ENCODE measurements around the gene RBBP4. TPM values are rescaled to one million over a fixed set of nuclear protein-coding genes. Genes with fewer than 3 reads are reported as not detected.
"Not testable (repeated sequence)": the region's sequence is repeated elsewhere in the genome, so short reads cannot be mapped to it uniquely, and the experiment has no call there.

Gene RBBP4
- total RNA-seq, 1 experiment from 2014 or later, result 157 TPM

DNA sequence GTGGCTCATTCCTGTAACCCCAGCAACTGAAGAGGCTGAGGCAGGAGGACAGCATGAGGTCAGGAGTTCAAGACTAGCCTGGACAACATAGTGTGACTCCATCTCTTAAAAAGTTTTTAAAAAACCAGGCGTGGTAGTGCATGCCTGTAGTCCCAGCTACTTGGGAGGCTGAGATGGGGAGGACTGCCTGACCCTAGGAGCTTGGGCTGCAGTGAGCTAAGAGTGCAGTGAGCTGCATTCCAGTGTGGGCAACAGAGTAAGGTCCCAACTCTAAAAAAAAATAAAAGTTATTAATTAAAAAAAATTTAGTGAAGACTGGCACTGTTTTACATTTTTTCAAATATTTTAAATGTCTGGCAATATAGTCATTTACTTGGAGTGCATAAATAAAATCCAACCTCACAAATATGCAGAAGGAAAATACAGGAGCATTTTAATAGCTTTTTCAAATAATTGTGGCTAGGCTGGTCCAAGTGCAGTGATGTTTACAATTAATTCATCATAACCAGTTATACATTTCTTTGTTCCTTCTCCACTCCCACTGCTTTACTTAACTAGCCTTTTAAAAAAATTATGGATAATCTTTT is 11.4 kb upstream of the RBBP4 start:
- no peak for DNase-seq (ENCODE audit: low spot score)

DNA sequence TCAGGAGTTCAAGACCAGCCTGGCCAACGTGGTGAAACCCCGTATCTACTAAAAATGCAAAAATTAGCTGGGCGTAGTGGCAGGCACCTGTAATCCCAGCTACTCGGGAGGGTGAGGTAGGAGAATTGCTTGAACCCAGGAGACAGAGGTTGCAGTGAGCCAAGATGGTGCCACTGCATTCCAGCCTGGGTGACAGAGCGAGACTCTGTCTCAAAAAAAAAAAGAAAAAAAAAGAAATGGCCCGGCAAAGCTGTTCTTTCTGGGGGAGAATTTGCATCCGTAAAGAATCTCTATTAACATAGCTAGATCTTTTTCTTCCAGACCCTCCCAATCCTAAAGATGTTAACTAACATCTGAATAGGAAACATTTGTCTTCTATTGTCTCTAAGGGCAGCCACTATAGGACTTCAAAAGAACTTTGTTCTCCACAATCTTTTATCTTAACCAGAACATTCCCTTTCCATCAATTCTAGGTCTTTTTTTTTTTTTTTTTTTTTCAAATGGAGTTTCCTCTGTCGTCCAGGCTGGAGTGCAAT is 8.6 kb upstream of the RBBP4 start:
- DNase-seq (ENCODE audit: low spot score), result not testable (repeated sequence)

DNA sequence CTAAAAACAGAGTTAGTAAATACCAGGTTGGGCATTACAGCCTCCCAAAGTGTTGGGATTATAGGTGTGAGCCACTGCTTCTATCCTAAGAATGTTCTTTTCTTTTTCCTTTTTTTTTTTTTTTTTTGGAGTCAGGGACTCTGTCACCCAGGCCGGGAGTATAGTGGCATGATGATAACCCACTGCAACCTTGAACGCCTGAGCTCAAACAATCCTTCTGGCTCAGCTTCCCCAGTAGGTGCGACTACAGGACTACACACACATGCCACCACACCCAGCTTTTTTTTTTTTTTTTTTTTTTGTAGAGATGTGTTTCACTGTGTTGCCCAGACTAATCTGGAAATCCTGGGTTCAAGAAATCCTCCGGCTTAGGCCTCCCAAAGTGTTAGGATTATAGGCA is 6.6 kb upstream of the RBBP4 start:
- DNase-seq (ENCODE audit: low spot score), result no peak

DNA sequence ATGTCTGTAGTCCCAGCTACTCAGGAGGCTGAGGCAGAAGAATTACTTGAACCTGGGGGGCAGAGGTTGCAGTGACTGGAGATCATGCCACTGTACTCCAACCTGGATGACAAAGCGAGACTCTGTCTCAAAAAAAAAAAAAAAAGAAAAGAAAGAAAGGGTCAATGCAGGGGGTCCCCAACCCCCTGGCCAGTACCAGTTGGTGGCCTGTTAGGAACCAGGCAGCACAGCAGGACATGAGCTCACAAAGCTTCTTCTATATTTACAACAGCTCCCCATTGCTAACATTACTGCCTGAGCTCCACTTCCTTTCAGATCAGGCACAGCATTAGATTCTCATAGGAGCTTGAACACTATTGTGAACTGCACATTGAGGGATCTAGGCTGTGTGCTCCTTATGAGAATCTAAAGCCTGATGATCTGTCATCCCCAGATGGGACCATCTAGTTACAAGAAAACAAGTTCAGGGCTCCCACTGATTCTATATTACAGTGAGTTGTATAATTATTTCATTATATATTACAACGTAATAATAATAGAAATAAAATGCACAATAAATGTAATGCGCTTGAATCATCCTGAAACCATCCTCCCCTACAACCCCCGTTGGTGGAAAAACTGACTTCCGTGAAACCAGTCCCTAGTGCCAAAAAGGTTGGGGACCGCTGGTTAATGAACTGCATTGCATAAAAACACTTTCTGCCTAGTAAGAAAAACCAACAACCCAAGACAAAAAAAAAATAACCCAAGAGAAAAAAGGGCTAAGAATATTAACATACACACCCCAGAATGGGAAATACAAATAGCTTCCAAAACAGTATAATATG is 3.5 kb upstream of the RBBP4 start:
- DNase-seq (ENCODE audit: low spot score), result no peak

DNA sequence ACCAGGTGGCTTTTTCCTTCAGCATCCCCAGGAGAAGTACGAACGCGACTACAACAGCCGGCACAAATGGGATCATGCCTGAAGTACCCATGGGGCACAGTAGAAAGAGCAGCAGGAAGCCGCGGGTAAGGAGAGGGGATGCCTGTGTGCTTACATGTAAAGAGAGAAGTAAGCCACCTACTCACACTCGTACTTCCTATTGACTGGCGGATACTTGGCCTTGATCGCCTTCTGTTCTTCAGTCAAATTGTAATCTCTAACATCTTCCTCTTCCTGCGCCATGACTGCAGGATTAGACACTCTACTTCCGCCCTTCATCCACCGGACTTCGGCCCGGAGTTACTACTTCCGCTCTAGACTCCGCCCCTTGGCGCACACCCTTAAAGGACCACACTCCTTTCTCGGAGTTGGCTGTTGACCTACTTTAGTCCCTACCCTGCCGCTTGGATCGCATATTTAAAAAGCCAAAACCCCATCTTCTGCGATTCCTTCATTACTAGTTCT is 708 bp upstream of the RBBP4 start, which contains the start of gene ZBTB8OS:
TSS of gene ZBTB8OS (minus strand) at position 303 of the 504 bp plus-strand sequence. CDS start at position 282, 21 bp downstream.
- peak; percentile 94 for DNase-seq (ENCODE audit: low spot score)

DNA sequence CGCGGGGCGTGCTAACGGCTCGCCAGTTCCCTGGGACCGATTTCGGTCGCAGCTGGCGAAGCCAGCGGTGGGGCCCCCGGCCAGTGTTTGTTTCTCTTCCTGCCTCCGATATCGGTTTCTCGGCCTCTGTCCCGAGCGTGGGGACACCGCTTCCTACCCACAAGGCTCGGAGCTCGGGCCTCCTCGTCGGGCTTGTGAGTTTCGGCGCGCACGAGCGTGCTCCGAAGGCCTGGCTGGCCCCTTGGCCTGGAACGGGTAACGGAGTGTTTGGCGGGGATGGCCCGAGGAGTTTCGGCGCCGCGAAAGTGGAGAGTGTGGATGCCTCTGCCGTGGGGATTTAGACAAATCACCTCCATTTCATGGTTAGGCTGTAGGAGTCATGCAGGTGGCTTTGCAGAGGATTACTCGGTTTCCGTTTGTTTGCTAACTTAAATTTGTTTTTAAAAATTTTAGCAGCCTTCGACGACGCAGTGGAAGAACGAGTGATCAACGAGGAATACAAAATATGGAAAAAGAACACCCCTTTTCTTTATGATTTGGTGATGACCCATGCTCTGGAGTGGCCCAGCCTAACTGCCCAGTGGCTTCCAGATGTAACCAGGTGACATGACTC is 559 bp downstream of the RBBP4 start:
- DNase-seq (ENCODE audit: low spot score), result peak; percentile 8

DNA sequence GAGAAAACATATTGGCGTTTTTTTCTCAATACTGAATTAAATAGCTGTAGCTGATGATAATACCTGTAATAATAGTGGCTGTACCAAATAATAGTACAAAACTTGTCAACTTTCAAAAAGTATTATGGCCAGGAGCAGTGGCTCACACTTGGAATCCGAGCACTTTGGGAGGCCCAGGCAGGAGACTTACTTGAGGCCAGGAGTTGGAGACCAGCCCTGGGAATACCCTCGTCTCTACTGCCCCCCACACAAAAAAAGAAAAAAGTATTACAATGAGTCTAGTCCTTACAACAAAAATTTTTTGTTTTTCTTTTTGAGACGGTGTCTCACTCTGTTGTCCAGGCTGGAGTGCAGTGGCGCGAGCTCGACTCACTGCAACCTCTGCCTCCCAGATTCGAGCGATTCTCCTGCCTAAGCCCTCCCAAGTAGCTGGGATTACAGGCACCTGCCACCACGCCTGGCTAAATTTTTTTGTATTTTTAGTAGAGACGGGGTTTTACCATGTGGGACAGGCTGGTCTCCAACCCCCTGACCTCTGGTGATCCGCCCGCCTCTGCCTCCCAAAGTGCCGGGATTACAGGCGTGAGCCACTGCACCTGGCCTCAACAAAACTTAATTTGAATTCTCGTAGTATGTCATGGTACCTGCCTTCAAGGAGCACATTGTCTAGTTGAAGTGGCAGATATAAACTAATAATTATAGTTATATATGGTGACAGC is 1.4 kb downstream of the RBBP4 start:
- DNase-seq (ENCODE audit: low spot score), result no peak

DNA sequence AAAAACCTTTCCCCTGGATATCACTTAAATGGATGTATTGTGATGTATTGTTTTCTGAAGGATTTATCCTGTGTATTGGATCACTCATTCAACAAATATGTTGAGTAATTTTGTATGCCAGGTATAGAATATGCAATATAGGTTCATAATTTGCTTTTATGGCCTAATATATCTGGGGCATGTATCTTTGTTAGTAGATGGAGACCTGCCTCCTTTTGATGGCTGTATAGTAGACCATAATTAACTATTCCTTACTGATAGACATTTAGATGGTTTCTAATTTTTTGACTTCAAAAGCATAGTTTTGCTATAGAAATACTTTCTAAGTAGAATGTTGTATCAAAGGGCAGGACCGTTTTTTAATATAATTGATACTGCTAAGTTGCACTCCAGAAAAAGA is 8.6 kb downstream of the RBBP4 start:
- DNase-seq (ENCODE audit: low spot score), result no peak

DNA sequence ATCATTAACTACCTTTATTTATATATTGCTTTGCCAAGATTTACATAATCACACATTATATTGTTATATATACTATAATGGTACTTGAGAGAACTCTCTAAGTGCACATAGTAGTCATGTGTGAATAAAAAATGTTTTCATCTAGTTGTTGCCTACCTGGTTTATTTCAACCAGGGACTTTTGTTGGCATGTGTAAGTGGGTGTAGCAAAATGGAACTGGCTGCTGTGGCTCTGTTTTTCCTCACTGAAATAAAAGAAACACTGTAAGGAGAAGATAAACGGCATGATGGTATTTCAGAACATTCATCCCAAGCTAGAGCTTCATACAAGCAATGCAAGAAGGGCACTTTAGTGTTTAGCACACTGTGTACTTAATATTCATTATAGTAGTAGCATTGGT is 14.9 kb downstream of the RBBP4 start:
- DNase-seq (ENCODE audit: low spot score), result no peak

DNA sequence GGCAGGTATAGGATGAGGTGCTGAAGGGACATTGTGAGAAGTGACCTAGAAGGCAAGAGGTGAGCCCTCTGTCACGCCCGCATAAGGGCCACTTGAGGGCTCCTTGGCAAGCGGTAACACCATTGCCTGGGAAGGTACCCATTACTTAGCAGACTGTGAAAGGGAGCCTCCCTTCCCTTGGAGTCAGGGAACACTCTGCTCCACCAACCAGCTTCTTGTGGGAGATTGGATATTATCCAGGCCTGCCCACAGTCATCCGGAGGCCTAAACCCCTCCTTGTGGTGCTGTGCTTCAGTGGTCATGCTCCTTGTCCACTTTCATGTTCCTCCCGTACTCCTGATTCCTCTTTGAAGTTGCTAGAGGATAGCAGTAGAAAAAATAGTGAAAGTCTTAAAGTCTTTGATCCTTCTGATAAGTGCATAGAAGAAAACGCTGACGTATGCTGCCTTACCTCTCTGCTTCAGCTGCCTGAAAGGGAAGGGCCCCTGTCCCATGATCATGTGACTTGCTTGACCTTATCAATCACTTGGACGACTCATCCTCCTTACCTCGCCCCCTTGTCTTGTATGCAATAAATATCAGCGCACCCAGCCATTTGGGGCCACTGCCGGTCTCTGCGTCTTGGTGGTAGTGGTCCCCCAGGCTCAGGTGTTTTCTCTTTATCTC is 16.0 kb downstream of the RBBP4 start:
- no peak for DNase-seq (ENCODE audit: low spot score)

DNA sequence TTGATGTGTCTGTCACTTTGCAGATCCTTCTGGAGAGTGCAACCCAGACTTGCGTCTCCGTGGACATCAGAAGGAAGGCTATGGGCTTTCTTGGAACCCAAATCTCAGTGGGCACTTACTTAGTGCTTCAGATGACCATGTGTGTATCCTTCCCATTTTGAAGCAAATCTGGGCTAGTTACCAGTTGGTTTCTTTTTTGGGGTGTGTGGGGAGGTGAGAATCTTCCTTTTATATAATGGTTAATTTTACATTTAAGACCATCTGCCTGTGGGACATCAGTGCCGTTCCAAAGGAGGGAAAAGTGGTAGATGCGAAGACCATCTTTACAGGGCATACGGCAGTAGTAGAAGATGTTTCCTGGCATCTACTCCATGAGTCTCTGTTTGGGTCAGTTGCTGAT is 17.7 kb downstream of the RBBP4 start:
- DNase-seq (ENCODE audit: low spot score), result not testable (repeated sequence)

DNA sequence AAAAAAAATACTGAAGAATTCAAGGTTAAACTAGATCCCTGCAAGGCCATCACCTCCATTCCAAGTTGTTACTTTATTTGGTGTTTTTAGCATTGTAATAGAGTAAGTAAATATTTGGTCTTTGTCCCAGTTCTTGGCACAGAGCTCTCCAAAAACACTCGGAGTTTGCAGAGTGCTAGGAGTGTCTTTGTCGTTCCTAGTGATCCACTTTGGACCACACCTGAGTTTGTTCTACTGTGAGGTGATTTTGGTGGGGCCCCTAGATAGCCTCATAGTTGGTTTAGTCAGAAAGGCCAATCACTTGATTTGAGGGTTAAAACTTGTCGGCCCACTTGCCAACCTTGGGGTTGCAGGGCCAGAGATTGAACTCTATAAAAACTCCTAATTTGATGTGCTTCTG is 25.9 kb downstream of the RBBP4 start:
- DNase-seq (ENCODE audit: low spot score), result no peak

DNA sequence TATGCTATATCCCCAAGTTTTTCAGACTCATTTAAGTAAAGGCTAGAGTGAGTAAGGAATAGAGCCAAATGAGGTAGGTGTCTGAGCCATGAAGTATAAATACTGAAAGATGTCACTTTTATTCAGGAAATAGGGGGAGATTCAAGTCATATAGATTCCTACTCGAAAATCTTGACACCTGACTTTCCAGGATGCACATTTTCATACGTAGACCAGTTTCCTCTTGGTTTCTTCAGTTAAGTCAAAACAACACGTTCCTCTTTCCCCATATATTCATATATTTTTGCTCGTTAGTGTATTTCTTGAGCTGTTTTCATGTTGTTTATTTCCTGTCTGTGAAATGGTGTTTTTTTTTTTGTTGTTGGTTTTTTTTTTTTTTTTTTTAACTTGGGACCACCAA is 29.0 kb downstream of the RBBP4 start:
- not testable (repeated sequence) for DNase-seq (ENCODE audit: low spot score)

DNA sequence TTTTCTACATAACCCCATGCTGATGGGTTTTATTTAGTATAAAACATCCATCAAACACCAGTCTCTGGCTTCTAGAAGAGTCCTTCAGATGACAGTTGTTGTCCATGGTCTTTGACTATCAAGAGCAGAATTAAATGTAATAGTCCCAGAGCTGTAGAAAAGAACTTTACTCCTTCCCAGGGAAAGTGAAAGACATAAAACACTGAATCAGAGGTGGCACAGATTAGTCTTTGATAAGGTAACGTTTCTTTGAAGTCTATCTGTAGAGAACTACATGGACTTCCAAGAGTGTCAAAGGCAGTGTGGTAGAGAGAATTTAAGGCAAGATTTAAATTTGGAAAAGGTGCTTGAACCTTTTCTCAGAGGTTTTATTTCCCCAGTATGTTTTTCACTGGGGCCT is 29.6 kb downstream of the RBBP4 start:
- no peak for DNase-seq (ENCODE audit: low spot score)

DNA sequence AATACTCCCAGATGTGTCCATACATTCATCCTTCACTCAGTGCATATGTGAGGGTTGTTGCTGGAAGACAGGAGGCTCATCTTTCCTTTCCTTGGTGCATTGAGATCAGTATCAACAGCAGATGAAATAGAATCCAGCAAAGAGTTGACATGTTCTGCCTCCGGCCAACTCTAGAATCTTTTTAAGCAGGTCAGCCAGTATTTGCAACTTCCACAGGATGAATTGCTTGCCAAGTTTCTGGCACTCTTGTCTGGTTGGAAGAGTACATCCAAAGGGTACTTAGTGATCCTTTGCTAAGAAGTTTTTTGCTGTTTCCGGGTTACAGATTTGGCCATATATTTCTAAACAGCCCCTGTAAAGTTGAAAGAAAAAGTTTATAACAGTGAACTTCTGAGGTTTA is 30.5 kb downstream of the RBBP4 start:
- no peak for DNase-seq (ENCODE audit: low spot score)

DNA sequence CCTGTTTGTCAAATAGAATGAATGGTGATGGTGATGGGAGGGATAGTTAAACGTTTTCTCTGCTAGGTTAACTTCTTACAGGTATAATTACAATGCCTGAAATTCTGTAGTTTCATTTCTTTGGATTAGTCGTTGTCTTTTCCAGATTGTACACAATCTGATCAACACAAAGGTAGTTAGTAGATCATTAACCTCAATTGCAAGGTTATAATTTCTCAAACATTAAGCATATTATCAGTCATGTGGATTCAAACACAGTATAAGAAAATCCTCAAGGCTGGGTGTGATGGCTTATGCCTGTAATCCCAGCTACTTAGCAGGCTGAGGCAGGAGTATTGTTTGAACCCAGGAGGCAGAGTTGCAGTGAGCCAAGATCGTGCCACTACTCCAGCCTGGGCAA is 31.0 kb downstream of the RBBP4 start:
- no peak for DNase-seq (ENCODE audit: low spot score)

DNA sequence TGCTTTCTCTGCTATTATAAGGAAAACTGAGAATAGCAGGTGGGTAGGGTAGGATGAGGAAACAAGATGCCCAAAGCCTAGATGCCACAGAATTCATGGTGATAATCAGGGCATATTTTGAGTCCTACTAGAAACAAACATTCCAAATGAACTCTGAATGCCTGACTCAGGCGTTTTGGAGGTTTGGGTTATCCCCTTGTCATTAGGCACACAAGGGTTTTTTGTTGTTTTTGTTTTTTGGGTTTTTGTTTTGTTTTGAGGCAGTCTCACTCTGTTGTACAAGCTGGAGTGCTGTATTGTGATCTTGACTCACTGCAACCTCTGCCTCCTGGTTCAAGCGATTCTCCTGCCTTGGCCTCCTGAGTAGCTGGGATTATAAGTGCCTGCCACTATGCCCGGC is 32.4 kb downstream of the RBBP4 start:
- DNase-seq (ENCODE audit: low spot score), result no peak

DNA sequence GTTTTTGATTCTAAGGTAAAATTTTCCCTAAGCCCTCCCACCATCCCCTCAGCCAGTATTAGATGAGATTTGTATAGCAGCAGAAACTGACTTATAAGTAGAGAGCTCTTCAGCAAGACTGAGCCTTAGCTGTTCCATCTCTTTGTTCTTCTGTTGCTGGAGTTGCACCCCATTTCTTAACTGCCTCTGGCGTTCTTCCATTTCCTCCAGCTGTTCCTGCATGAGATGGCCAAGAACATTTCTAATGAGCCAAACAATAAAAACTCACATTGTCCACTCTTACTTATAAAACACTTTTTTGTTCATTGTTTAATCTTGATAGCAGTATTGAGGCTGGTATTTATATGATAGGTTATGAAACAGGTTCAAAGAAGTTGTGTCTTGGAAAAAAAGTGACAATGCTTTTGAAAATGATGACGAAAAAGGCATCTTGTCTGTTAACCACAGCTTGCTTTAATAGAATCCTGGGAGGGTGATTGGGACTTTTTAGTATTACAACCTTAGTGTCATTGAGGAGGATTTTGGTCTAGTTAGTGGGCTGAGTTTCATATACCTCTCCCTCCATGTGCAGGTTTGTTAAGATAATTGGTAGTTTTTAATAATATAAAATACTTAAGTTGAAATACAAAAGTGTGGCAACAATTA is 33.3 kb downstream of the RBBP4 start:
- no peak for DNase-seq (ENCODE audit: low spot score)

DNA sequence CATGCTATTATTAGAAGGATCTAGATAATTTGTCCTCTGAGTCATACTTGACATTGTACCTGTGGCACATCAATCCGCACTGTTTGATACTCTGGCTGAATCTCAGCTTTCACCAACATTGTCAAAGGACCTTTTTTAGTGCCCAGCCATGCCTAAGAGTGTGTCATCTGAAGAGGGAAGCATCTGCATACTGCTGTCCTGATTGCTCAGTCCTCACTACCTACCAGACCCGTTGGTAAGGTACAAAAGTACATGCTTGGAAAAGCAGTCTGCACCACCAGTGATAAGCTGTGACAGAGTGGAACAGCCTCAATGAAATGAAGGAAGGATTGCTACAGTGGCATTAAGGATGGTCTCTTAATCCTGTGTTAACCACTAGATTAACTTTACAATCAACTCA is 34.5 kb downstream of the RBBP4 start:
- no peak for DNase-seq (ENCODE audit: low spot score)

DNA sequence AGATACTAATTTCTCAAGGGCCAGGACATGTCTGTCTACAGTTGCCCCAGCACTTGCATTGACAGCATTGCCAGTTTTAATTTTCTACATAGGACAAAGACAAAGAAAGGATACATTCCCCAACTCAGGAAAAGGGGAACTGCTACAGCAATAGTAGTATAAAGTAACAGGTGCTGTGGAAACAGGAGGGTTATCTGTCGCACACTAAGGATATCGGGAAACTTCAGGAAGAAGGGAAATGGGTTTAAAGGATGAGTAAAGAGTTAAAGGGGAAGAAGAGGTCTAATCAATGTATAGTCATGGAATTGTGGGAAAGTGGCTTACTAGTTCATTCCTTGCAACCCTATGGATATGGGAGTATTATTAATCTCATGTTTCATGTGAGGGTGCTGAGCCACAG is 35.4 kb downstream of the RBBP4 start:
- DNase-seq (ENCODE audit: low spot score), result no peak

Measured in H4 (cell line).